Peyer's patch (tissue), 4 donors: Measurements from ENCODE around the gene SRGAP1. TPM values are rescaled to one million over a fixed set of nuclear protein-coding genes. Genes with fewer than 3 reads are reported as not detected.

Experiments used
- DNase-seq, 3 donors: peaks; one replicate each; pipeline ENCODE4 v3.0.0-alpha.2; 2017 to 2019
- H3K27ac ChIP-seq, 4 donors: fragments of 200-600 bp; sonication (generic); one replicate each; pipeline ENCODE4 v1.5.1; 2016 to 2019
- H3K27me3 ChIP-seq, 2 donors: fragments of 200-600 bp; sonication (generic); one replicate each; pipeline ENCODE4 v1.5.1; 2019
- H3K36me3 ChIP-seq, 3 donors: fragments of 200-600 bp; sonication (generic); one replicate each; pipeline ENCODE4 v1.5.1; 2016 to 2019
- H3K4me1 ChIP-seq, 4 donors: fragments of 200-600 bp; sonication (generic); one replicate each; pipeline ENCODE4 v1.5.1; 2016 to 2019
- H3K4me3 ChIP-seq, 4 donors: fragments of 200-600 bp; sonication (generic); 1 replicate in 3 of 4; 2 replicates in 1 of 4; pipeline ENCODE4 v1.5.1; 2016 to 2019; ENCODE audit warnings: mild to moderate bottlenecking in 1 of 4
- H3K9me3 ChIP-seq, 4 donors: fragments of 200-600 bp; sonication (generic); one replicate each; pipeline ENCODE4 v1.5.1; 2016 to 2019; ENCODE audit warnings: mild to moderate bottlenecking in 1 of 4
- POLR2A ChIP-seq, 2 donors: fragments of 450-650 bp; IDR thresholded peaks; one replicate each; pipeline ENCODE4 v1.5.1; 2017; ENCODE audit warnings: antibody characterized with exemption in 2 of 2, mild to moderate bottlenecking in 2 of 2, moderate library complexity in 2 of 2
- total RNA-seq, 4 donors: library from RNA; depleted of rRNA; stranded (reverse); fragments of >200 nt; gene quantifications; one replicate each; pipeline ENCODE4 v1.1.0, GENCODE V29; 2016
- TF ChIP-seq, protein P1 (sequence below), 6 experiments: fragments of 450-650 bp in 4 of 6; fragments of 200-600 bp in 2 of 6; sonication (generic) in 1 of 6; IDR thresholded peaks; one replicate each; pipeline ENCODE4 v1.5.1; 2017 to 2019; ENCODE audit warnings: antibody characterized with exemption in 6 of 6, mild to moderate bottlenecking in 3 of 6, moderate library complexity in 1 of 6

SRGAP1 gene
- total RNA-seq, 4 donors from 2014 or later = 5.8 to 92.4 (median 16.4) TPM

DNA sequence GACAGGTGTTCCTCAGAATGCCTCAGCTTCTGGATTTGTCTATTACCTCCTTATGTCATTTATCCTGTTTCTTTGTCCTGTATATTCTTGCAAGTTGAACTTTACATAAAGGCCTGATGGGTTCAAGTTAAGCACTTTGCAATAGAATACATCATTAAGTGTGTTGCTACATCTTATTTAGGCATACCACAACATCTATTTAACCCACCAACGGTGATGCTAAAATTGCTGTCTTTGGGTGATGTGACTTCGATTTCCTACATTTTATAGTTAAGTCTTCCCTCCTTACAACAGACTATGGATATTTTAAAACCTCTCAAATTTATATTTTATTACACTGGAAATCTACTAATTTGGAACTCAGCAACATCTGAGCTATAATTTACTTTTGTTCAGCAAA is 206.6 kb downstream of the SRGAP1 start:
- H3K4me3 ChIP-seq = no peak overlapping the region
- TF ChIP-seq POLR2A (IDR thresholded peaks at IDR 0.05) = no peak
- TF ChIP-seq, protein P1, sequence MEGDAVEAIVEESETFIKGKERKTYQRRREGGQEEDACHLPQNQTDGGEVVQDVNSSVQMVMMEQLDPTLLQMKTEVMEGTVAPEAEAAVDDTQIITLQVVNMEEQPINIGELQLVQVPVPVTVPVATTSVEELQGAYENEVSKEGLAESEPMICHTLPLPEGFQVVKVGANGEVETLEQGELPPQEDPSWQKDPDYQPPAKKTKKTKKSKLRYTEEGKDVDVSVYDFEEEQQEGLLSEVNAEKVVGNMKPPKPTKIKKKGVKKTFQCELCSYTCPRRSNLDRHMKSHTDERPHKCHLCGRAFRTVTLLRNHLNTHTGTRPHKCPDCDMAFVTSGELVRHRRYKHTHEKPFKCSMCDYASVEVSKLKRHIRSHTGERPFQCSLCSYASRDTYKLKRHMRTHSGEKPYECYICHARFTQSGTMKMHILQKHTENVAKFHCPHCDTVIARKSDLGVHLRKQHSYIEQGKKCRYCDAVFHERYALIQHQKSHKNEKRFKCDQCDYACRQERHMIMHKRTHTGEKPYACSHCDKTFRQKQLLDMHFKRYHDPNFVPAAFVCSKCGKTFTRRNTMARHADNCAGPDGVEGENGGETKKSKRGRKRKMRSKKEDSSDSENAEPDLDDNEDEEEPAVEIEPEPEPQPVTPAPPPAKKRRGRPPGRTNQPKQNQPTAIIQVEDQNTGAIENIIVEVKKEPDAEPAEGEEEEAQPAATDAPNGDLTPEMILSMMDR (IDR thresholded peaks at IDR 0.05) = no peak
- no peaks in the 10 kb centered on the region for H3K36me3 ChIP-seq
- no peaks in the 10 kb centered on the region for H3K4me1 ChIP-seq
- H3K27me3 ChIP-seq = no peaks in the 10 kb centered on the region
- H3K9me3 ChIP-seq = no peaks in the 10 kb centered on the region
- H3K27ac ChIP-seq = no peak overlapping the region
- DNase-seq = no peak

DNA sequence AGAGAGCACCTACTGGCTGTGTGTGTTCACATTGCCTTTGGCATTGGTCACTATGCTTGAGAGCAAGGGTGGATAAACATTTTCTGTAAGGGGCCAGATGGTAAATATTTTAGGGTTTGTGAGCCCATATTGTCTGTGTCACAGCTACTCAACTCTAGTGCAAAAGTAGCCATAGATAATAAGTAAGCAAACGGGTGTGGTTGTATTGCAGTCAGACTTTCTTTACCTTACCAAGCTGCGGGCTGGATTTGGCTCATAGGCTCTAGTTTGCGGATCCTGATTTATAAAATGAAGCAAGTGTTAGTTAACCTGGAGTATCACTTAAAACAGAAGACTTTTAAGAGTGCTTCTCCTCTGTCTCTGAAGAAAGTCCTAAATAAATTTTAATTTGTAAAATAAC is 208.6 kb downstream of the SRGAP1 start:
- Histone ChIP-seq H3K4me3 (no peak overlapping the region), H3K4me1 (no peaks in the 10 kb centered on the region), H3K27ac (no peak overlapping the region), H3K36me3 (no peaks in the 10 kb centered on the region), H3K27me3 (no peaks in the 10 kb centered on the region), H3K9me3 (no peaks in the 10 kb centered on the region)
- no peak for TF ChIP-seq POLR2A (IDR thresholded peaks at IDR 0.05)
- TF ChIP-seq, protein P1 (IDR thresholded peaks at IDR 0.05) = no peak
- no peak for DNase-seq

DNA sequence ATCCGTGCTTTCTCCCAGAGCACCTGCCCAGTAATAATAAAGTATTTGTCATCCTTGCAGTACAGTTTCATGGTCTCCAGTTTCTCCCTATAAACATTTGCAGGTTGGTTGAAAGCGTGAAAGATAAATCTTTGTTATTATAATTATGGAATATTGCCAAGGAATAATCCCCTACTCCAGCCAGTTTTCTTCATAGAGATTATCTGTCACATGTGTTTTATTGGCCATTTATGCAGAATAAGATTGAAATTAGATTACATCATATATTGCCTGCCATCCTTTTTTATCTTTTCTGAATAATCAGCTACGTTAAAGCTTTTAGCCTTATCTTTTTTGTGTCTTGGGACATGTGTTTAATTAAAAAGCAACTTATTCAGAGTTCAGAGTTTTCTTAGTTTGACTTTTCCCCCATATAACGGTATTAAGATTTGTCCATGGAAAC is 209.6 kb downstream of the SRGAP1 start:
- H3K4me3 ChIP-seq = no peak overlapping the region
- H3K4me1 ChIP-seq = no peaks in the 10 kb centered on the region
- no peak for DNase-seq
- no peaks in the 10 kb centered on the region for H3K27me3 ChIP-seq
- no peaks in the 10 kb centered on the region for H3K36me3 ChIP-seq
- TF ChIP-seq, protein P1 (IDR thresholded peaks at IDR 0.05) = no peak
- no peaks in the 10 kb centered on the region for H3K9me3 ChIP-seq
- H3K27ac ChIP-seq = no peak overlapping the region

DNA sequence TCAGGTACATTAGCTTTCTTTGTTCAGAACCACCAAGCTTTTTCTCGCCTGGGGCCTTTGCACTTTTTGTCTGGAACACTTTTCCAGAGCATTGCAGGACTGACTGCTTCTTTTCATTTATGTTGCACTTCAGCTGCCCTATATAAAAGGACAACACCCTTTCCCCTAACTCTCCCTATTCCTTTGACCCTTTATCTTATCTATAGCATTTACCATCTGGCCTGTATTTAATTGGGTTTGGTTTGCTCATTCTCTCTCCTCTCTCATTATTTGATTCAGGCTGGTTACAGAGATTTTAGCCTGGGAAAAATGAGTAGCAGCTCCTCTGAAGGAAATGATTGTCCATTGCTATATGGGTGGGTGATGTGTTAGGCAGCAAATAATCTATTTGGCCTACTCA is 212.2 kb downstream of the SRGAP1 start:
- no peak for TF ChIP-seq POLR2A (IDR thresholded peaks at IDR 0.05)
- TF ChIP-seq, protein P1 (IDR thresholded peaks at IDR 0.05) = no peak
- Histone ChIP-seq H3K4me1 (no peaks in the 10 kb centered on the region), H3K27ac (no peak overlapping the region), H3K4me3 (no peak overlapping the region), H3K36me3 (no peaks in the 10 kb centered on the region), H3K9me3 (no peaks in the 10 kb centered on the region), H3K27me3 (no peaks in the 10 kb centered on the region)
- DNase-seq = no peak

DNA sequence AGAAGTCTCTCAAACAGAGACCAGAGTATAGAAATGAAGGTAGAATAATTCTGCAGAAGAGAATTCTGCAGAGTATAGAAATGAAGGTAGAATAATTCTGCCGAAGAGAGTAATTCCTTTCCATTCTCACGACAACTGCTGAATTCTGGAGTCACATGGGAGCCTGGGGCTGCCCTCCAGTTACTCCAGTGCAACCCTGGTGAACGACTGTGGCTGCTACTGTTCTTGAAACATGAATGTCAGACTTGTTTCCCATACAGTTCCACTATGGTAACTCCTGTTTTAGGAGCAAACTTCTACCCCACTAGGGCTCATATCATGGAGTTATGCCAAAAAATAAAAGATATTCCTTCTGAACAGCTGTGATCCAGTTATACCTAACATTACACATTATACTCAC is 213.2 kb downstream of the SRGAP1 start:
- Histone ChIP-seq H3K27ac (no peak overlapping the region), H3K36me3 (no peaks in the 10 kb centered on the region), H3K4me1 (no peaks in the 10 kb centered on the region), H3K9me3 (no peaks in the 10 kb centered on the region), H3K27me3 (no peaks in the 10 kb centered on the region), H3K4me3 (no peak overlapping the region)
- DNase-seq = no peak
- TF ChIP-seq, protein P1 (IDR thresholded peaks at IDR 0.05) = no peak
- no peak for TF ChIP-seq POLR2A (IDR thresholded peaks at IDR 0.05)
